ENCODE measurements around the gene CLSTN2.

Gene CLSTN2

DNA sequence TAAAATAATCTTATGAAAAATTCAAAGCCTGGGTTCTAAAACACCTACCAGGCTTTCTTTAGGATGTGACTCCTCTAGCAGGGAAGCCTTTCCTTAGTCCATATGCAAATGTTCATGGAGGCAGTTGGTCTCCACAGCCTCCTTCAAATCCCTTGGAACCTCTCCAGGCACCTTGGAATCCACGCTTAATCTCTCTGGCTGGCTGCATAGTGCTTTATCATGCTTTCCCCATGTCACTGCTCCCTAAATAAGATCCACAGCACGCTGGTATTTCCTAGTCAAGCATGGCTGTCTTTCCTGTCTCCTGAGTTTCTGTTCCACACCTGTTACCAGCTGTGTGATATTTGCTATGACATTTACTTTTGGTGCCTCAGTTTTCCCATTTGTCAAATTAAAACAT is 71.3 kb downstream of the CLSTN2 start:
- DNase-seq (ENCODE audit: low read depth in 3 of 3), result no peak

DNA sequence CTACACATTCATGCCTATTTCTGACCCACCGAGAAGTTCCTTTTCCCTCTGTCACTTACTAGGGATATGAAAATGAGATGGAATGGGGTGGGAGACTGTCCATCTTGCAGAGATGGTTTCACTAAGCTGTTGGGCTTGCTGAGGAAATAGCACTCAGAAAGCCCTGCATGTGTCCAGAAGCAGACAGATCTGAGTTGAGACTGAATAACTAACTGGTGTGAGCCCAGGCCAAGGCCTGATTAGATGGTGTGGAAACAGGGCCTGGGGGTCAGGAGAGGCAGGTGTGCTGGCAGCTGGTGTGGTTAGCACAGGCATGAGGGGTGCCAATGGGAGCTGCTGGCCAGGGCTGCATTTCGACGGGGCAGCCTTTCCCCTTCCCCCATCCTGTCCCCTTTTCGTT is 72.1 kb downstream of the CLSTN2 start:
- DNase-seq (ENCODE audit: low read depth in 3 of 3), result no peak

DNA sequence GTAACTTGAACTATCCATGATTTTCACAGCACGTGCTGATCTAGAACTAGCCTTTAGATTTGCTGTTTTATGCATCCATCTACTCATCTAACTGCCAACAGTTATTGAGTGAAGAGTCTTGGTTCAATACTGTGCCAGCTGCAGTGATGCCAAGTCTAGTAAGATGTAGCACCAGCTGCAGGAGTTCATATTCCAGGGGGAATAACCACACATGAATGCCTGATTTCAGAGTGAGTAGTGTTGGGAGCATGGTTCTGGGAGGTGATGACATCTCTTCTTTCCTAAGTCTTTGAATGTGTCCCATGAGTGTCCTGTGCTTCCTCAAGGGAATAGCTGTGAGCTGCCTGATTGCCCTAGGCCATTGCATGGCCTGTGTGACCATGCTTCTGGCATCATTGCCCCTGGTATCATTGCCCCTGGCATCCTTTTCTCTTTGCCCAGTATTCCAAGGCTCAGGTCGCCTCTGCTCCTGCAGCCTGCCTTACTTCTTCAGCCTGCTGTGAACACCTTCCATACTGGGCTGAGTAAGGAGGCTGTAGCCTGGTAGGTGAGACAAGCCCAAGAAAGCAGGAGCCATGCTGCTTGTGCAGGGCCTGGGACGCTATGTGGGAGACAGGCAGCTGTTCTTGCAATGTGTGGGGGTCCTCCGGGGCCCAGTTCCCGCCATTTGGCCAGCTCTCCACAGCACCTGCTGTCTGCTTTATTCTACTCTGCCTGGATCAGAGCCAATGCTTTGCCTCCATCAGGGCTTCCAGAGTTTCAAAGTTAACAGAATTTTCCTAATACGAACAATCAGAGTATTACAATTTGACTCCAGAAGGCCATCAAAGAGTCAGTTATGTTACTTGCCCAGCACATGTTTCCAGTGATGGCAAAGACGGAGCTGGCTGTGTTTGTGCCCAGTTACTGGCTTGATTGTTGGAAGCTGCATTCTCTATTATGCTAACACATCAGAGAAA is 73.2 kb downstream of the CLSTN2 start:
- no peak for DNase-seq (ENCODE audit: low read depth in 3 of 3)

DNA sequence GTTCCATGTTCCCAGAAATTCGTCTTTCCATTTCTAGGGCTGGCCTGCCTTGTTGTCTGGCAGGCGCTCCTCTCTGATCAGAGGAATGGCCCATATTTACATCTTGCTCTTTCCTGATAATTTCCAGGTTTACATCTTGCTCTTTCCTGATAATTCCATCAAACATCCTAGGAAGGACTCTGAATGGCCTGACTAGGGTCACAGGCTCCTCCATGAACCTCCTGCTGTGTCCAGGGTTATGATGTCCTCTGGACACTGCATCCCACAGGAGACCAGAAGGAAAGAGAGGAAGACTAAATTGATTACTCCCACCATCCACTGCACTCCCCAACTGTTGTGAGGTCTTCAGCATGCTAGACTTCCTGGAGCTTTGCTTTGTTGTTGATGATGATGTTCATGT is 75.4 kb downstream of the CLSTN2 start:
- DNase-seq (ENCODE audit: low read depth in 3 of 3), result no peak

DNA sequence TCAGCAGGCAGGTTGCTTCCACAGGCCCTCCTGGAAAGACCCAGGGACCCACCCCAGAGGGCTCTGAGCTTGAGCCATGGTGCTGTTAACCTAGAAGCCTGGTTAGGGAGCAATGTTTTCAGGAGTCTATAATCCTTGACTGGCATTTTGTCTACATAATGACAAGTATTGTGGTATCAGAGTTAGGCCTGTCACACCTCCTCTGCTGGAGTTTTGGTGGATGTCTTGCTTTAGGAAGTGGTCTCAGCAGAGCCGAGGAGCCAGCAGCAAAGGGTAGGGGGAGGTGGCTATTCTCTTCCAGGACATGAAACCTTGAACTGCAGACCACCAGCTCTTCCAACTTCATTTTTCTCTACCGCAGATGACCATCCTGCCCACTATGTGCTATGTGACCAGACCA is 76.1 kb downstream of the CLSTN2 start:
- no peak for DNase-seq (ENCODE audit: low read depth in 3 of 3)

DNA sequence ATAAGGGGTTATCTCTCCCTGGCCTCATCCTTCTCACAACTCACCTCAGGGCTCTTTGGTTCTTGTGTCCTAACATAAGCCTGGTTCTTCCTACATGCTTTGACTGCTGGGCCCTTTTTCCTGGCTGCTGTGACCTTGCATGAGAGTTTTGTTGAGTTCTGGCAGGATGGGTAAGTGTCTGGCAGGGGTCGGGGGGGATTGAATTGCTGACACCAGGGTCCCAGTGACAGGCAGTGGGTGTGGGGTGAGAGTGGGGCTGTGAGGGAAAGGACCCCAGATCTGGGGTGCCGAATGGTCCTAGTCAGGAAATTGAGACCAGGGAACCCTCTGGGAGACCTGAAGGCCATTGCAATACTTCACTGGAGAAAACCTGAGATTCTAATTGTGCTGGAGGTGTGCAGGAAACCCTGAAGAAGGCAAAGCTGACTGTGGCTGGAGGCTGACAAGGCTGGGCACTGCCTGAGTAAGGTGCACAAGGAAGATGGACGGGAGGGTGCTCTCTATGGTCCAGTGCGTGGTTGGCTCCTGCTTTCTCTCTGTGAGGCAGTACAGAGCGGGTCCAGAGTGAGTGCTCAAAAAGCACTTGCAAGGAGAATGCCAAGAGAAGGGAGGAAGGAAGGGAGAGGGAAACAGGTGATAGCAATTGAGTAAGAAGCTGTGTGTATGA is 76.8 kb downstream of the CLSTN2 start:
- DNase-seq (ENCODE audit: low read depth in 3 of 3), result no peak

DNA sequence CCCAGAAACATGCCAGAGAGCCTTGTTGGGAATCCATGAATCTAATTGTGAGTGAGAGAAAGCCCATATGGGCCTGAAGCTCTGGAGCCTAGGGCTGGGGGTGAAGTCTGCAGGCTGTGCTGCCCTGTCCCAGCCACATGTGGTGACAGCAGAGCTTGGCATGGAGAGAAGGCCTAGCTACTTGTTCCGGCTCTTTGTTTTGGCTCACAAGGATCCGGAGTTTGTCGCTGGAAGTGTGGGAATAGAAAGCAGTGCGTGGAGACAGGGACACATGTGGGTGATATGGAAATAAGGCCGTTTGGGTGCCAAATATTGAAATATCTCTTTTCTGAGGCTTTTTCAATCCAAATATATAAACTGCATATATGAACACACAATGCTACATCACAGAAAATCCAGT is 78.2 kb downstream of the CLSTN2 start:
- DNase-seq (ENCODE audit: low read depth in 3 of 3), result no peak

DNA sequence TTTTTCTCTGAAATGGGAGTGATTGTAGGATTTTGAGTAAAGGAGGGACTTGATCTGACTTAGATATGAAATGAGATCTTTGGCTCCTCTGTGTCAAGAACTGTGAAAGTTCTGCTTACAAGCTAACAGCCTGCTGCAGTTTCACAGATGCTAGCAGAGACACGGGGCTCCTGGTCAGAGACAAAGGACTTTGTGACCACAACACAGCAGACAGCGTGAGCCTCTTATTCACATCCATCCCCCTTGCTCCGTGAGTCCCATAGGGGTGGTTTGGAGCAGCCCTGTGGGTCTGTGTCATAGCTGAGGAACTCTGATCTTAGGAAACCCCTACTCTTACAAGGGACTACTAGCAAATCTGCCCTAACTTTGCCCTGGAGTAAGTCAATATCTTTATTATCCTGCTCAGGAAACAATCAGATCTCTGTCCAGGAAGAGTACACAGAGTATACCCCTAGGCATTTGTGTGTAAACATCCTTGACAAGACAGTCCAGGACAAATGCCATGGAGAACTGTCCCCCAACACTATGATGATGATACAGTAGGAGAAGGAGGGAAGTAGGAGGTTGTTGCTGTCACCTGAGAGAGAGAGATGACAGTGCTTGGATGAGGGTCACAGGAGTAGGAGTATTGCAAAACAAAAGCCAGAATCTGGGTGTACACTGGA is 80.0 kb downstream of the CLSTN2 start:
- DNase-seq (ENCODE audit: low read depth in 3 of 3), result no peak

DNA sequence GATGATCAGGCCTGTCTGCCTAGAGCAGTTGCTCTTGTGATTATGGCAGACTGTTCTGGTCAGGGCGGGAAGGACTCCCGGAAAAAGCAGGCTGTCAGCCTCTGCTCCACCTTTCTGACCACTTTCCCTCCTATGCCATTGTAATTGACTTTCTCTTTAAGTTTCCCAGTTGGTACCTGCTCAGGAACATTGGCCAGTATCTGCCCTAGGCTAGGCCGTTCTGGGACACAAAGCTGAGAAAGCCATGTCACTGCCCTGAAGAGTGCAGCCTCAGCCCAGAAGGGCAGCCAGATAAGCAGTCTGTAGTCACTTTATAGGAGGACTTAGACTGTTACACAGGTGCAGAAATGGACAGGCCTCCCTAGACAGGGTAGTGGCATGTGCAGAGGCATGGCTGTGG is 80.8 kb downstream of the CLSTN2 start:
- DNase-seq (ENCODE audit: low read depth in 3 of 3), result no peak

DNA sequence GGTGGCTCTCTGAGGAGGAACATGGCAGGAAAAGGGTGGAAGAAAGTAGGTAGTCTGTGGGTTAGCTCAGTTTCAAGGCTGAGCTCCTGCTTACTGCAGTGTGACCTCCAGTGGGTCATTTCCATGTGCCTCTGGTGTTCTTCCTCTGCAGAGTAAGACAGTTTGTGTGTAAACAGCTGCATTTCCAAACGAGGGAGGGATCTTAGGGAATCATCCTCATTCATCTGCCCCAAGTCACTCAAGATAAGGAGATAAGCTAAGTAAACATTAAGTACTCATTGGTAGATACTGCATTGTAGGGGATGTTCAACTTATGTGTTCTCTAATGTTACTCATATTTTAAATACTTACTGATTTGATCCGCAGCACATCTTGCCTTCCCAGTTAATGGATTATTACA is 83.6 kb downstream of the CLSTN2 start:
- DNase-seq (ENCODE audit: low read depth in 3 of 3), result no peak

DNA sequence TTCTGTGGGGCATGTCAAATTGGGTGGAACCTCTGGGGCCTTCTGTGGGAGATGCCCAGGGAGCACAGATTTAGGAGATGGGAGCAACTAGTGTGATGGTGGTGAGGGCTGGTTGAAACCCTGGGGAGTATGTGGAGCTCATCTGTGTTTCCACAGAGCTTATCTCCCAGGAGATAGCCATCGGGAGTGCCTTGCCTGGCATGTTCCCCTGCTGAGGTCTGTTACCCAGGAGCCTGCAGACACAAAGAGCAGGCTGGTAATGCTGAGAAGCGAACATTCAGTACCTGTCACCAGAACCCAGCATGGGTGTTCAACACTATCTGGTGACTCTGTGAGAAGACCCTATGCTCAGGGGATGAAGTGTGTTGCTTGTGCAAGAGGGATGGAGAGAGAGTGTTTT is 85.0 kb downstream of the CLSTN2 start:
- no peak for DNase-seq (ENCODE audit: low read depth in 3 of 3)

DNA sequence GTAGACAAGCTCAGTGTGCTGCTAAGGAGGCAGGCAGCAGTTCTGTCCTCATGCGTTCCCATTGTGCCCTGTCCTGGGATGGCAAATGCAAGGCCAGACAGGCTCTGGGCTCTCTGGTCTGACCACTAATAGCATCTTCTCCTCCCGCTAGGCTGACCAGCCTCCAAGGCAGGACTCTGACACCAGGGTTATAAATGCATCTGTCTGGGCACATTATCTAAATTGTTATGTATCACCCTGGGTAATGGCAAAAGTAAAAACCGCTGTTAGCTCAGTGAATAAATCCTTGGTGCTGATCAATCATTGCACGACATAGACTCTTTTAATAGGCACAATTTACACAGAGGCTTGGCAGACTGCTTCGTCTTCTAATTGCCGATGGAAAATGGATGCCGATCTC is 85.6 kb downstream of the CLSTN2 start:
- DNase-seq (ENCODE audit: low read depth in 3 of 3), result no peak

DNA sequence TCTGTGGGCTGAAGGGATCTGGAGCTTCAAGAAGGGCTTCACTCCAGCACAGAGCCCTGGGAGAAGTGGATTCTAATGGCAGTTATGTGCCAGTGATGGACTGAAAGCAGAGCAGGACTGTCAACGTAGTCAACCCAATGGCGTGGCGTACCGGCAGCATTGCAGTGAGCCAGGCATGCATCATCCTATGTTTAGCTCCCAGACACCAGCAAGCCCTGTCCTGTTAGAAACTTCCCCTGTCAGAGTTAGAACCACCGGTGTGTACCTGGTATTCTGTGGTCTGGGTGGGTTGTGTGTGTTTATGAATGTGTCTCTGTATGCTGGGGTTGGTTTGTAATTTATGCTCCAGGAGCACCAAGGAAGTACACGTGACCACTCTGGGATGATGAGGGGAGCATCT is 86.3 kb downstream of the CLSTN2 start:
- DNase-seq (ENCODE audit: low read depth in 3 of 3), result no peak

DNA sequence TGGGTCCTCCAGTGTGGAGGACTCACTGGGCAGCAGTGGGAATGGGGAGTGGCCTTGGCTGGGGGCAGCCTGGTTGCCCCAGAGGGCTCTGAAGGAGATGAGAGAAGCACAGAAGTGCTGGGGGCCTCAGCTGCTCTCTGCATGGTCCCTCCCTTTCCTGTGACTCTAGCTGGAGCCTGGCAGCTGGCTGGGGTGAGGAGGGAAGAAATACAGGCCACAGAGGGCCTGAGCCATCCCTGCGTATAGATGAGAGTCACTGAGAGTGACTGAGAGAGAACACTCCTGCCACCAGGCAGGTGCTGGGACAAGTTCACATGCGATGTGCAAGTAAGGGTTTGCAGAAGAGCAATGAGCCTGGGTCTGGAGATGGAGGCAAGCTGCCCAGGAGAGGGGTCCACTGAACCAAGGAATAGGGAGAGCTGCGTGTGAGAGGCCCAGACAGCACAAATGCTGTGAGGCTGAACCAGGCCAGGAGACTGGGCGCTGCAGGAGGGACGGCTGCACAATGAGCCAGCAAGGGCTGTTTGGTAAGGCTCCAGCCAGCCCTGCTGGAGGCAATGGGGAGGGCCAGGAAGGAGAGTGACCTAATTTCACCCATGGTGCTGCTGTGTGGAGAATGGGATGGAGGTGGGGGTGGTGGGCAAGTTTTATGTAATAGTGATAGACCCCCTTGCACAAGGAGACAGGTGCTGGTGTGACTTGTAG is 87.2 kb downstream of the CLSTN2 start:
- DNase-seq (ENCODE audit: low read depth in 3 of 3), result no peak

DNA sequence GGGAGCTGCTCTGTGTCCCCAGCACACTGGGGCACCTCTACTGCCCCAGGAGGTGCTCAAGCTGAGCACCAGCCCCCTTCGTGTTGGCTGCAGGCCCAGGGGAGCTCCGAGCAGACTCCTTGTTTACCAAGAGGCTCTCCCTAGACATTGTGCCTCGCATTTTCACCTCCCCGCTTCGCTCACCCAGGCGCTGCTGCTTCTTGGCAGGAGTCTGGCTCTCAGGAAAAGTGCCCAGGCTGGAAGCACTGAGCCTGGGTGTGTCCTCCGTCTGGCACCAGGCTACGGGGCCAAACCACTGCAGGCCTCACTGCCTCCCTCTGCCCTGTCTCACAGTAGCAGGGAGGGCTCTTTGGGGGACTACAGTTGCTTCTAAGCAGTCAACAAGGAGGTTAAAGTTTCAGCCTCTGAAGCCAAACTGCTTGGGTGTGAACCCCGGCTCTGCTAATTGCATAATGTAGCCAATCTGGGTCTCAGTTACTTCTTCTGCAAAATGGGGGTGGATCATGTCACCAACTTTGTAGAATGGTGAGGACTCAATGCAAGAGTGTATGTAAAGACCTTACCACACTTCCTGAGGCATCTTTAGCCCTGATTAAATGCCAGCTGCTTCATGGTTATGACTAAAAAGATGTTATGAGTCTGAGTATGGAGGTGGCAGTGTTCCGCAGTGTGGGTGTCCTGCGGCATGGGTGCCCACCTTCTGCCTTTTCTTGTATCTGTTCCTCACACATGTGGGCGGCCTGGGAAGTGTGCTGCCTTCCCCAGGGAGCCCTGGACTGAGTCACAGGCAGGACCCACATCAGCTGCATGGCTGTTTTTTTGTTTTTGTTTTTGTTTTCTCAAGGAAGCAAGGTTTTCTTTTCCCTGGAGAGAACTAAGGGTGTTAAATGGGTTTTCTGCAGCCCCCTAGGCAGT is 88.9 kb downstream of the CLSTN2 start:
- no peak for DNase-seq (ENCODE audit: low read depth in 3 of 3)

DNA sequence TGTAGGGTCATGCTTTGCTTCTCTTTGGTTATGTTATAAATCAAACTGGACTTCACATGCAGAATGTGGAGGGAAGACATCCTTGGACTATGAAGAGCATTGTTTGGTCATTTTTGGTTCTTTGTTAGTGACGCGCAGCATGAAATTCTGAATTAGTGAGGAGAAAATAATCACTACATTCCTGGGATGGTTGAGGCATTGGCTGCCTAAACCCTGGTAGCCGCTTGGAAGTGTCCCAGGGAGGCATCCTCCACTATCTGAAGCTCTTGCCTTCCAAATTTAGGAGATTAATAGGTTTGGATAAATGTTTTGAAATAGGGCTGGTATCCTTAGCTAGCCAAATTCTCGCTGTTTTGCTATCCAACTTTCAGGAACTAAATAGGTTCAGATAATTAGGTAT is 96.2 kb downstream of the CLSTN2 start:
- no peak for DNase-seq (ENCODE audit: low read depth in 3 of 3)

DNA sequence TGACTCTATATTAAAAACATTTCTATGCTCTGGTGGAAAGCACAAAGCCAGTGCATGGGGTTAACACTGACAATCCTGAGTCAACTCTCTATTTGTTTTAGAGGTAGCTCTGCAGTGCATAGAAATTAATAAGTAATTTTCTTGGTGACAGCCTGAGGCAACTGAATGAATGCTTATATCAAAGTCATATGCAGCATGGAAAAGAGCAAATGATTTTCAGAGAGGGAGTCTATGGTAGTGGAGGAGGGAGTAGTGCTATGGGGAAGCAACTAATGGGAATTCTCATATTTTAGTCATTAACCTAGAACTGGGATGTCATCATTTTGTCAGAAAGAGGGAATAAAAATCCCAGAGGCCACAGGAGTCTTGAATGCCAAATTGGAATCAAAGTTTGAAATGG is 99.1 kb downstream of the CLSTN2 start:
- DNase-seq (ENCODE audit: low read depth in 3 of 3), result no peak

DNA sequence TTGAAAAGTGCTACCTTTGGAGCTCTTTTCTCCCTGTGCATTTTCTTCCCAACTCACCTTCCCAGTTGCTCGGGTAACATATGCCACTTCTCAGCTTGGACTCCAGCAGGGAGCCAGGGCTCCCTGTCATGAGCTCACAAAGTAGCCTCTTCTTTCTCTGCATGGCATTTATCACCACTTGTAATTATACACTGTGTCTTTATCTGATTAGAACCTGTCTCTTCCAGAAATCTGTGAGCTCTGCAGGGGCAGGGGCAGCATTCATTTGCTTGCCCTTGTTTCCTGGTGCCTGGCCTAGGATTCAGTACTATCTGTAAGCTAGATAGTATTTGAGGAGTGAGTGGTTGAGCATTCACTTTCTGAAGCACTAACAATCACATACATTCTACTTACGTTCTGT is 100.9 kb downstream of the CLSTN2 start:
- no peak for DNase-seq (ENCODE audit: low read depth in 3 of 3)

DNA sequence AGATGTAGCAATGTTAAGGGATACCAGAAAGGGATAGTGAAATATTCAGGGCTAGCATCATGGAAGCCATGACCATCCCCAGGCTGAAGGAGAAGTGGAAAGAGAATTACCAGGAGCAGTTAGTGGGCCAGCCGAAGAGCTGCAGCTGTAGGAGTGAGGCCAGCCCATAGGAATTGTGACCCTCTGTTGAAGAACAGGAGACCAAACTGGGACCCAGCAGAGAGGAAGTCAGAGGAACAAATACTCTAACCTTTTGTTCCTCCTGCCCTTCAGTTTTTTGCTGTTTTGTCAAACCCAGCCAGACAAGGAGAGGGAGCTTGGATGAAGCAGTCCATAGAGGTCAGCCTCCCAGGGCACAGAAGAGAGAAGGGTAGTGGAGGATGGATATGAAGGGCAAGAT is 115.4 kb downstream of the CLSTN2 start:
- DNase-seq (ENCODE audit: low read depth in 3 of 3), result no peak

DNA sequence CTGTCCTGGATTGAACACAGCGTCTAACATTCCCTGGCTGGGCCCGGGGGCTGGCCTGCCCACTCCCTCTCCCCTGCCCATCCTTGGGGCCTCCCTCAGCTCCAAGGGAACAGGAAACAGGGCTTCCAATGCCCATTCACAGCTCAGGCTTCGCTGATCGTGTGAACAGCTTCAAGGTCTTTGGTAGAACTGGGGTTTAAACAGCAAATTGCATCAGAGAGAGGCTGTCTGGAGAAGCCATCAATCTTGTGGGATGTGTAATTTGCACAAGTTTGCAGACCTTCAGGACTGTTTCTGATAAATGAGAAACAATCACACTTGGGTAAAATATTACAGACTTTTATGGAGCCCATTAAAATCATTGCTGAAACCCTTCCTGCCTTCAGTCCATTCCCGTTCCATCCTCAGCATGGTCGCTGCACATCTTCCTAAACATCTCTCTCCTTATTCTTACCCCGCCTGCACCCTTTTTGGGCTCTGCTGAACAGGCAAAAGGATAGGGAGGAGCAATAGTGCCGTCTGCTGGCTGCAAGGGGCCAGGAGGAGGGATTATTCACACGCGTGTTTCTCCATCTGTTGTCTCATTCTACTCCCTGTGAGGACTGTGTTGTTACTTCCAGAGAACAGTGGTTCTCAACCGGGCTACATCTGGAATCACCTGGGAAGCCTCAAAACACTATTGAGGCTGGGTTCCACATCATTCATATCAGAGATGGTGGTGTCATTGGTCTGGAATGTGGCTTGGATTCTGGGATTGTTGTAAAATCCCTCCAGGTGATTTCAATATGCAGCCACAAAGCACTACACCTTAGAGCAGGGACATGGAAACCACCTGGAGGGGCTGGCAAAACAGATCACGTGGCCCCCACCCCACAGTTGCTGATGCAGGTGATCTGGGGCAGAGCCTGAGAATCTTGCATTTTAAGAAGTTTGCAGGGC is 116.3 kb downstream of the CLSTN2 start:
- DNase-seq (ENCODE audit: low read depth in 3 of 3), result no peak

Data from stimulated activated CD4-positive, alpha-beta T cell treated with anti-CD3 and anti-CD28 coated beads, TNF-alpha, amount 100 ng/mL, for 4 hours (primary cell).